IPS DF 19.7 (cell line): ENCODE results near the gene SCTR.

Experiments used
- DNase-seq: peaks from one replicate; pipeline ENCODE4 v3.0.0-alpha.2; 2013; ENCODE audit warnings: low read depth, low spot score

SCTR gene

GRCh38 chr2:119475225-119475856, 48.9 kb downstream of the SCTR start:
- DNase-seq, result no peak

GRCh38 chr2:119474371-119475224, 49.7 kb downstream of the SCTR start:
- no peak for DNase-seq

- DNase-seq, result no peak
These were observed 50.5 kb downstream of the SCTR start for GRCh38 chr2:119473621-119474370.

DNA sequence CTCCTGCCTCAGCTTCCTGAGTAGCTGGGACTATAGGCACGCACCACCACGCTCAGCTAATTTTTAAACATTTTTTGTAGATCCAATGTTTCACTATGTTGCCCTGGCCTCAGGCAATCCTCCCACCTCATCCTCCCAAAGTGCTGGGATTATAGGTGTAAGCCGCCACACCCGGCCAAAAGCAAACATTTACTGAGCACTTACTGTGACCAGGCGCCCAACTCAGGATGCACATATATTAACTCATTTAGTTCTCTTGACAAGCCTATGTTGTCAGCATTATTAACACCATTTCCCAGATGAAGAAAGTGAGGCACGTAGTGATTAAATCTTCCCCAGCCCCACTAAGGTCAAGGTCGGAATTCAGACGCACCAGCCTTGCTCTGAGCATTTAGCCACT, 51.5 kb downstream of the SCTR start:
- no peak for DNase-seq

GRCh38 chr2:119469661-119470297, 54.5 kb downstream of the SCTR start:
- DNase-seq, result no peak

DNA sequence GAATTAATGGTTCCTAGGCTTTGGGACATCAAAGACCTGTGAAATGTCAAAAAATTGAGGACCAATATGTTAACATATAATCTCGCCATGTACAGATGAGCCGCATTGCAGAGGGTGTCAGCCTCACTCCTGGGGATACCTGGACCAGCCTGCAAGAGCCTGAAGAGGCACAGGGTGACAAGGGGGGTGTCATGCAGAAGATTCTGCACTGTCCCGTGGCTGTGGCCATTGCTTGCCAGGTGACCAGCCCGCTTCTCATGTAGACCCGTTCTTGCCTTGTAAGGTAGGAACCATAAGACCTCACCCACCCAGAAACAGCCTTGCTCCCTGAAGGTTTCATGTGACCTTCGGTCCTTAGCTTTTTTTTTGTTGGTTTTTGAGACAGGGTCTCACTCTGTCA, 55.2 kb downstream of the SCTR start:
- DNase-seq, result no peak

- no peak for DNase-seq
These were observed 55.9 kb downstream of the SCTR start for GRCh38 chr2:119468154-119468955.

- no peak for DNase-seq
These were observed 57.9 kb downstream of the SCTR start for GRCh38 chr2:119466373-119466772.

DNA sequence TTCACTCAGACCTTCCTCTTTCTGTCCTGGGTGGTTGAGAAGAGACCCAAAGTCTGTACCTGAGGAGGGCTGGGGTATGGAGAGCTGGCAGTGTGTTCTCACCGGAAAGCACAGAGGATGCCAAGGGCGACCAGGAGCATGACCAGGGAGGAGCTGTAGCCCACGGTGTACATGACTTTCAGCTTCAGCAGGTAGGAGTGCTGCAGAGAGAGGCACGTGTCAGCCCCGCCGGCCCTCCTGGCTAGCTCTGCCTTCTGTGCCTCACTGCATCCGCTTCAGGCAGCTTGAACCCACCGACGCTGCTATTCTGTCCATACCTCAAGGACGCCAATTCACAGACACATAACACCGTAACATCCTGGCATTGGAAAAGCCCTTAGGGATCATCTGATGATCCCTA, 58.6 kb downstream of the SCTR start:
- no peak for DNase-seq

GRCh38 chr2:119464981-119465380, 59.3 kb downstream of the SCTR start:
- no peak for DNase-seq

DNA sequence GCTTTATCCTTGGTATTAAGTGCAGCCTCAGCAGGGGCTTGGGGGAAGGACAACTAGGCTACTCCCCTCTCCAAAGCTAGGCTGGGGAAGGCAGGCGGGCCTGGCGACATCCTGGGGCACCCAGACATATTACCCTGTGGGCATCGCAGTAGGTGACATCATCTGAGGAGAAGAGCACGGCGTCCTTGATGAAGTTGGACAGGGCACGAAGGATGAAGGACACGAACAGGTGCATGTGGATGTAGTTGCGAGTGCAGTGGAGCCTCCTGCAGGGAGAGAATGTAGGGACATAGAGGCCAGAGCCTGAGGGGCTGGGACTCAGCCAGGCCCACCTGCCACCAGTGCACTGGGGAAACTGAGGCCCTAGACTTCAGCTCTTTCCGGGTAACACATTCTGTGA, 60.3 kb downstream of the SCTR start:
- no peak for DNase-seq

- no peak for DNase-seq
These were observed 61.1 kb downstream of the SCTR start for GRCh38 chr2:119463136-119463535.

DNA sequence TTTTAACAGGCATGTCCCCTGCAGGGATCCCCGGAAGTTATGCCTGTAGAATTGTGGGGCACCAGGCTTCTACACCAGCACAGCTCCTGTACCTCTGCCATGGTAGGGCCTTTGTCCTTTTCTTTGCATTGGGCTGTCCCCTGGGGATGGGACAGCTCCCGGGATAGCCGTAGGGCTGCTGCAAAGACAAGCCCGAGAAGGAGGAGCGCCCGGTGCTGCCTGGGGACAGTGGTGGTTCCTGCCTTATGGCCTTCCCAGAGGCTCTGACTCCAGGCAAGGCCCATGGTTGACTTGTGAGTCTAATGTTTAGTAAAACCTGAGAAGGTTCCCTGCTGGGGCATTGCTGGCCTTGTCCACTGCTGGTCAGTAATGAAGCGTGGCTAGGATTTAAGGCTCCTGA, 61.7 kb downstream of the SCTR start:
- DNase-seq, result no peak

- DNase-seq, result no peak
These were observed 62.5 kb downstream of the SCTR start for GRCh38 chr2:119461811-119462210.

GRCh38 chr2:119460076-119460475, 64.2 kb downstream of the SCTR start:
- DNase-seq, result no peak

DNA sequence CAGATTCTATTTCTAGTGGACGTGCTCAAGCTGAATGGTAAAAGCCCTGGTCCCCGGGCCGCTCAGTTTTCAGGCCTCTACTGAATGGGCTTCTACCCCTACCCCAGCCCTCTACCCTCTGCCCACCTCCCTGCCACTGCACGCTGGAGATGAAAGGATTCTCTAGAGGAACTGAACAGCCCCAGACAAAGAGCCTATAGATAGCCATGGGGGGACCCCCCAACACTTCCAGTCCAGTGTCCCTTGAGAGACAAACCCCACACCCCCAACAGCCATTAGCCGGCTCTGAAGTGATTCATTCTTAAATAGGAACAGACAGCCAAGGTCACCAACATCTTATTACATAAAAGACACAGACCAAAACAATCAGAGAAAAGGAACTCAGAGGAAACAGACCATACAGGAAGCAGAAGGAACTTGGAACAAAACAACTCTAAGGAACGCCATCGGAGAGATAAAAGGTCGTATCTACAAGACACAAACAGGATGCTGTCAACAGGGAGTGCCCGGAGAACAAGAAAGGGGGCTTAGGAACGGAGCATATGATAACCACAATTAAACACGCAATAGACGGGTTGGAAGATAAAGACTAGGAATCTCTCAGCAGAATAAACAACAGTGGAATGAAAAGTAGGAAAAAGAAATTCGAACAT, 69.1 kb downstream of the SCTR start:
- DNase-seq, result no peak

DNA sequence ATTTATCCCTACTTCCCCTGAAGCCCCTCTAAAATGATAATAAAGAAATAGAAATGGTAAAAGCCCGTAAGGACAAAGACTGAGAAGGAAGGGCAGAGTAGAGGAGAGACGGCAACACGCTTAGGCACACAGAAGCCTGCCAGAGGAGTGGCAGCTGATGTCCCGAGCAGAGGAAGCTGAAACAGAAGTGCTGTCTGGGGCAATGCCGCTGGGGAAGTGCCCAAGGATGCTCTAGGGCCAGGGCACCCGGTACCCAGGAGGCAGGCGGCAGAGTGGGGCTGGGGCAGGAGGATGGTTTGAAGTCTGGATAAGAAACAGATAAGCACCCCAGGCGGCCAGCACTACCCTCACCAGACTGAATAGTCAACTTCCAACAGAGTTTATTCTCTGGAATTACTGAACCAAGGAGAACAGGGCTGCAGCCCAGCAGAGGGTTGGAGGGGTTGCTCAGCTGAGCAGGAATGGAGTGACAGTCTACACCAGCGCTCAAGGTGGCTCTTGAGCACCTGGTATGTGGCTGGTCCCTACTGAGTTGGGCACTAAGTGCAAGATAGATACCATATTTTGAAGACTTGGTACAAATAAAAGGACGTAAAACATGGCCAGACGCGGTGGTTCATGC, 70.2 kb downstream of the SCTR start:
- no peak for DNase-seq

DNA sequence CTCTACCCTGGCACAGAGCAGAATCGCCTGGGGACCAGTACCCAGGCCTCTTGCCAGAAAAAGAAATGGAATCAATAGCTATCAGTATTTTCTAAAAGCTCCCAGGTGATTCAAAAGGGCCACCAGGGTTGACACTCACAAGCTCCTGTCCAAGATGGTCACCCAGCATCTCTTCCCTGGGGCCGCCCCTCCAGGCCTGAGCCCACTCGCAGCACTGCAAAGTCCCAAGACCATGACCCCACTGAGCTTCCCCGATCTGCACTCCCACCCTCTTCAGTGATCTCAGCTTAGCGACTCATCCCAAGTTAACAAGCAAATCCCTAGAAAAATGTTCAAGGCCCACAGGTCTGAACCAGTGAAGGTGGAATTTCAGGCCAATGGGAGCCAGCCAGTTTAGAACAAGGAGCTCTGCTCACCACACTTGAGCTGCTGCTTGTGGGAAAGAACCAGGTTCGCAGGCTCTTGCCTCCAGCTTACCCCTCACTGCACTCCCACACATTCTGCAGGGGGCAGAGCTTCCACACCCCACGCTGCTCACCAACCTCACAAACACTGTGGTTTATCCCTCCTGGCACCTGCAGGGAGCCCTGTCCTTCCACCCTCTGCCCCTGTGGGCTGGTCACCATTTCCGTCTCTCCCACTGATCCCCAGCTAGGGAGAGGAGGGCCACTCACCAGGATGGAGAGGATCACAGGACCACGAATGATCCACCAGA, 72.8 kb downstream of the SCTR start:
- DNase-seq, result no peak

DNA sequence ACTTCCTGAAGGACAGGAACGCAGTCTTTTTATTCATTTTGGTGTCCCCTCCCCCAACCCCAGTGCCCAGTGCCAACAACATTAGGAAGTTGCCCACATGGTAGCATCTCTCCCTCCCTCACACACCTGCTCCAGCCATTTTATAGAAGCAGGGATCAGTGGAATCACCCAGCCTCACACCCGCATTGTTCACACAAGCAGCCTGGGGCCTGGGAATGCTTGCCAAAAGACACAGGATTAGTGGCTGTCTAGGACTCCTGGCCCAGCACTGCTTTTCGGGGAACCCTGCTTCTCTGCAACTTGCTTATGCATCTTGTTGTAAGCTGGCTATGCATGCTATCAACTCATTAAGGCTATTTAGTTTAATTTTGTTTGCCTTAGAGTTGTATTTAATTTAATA, 74.8 kb downstream of the SCTR start:
- DNase-seq, result no peak
